GM19025 (cell line): ENCODE data around the gene NCOR1.
"Not testable (repeated sequence)": the region's sequence is repeated elsewhere in the genome, so short reads cannot be mapped to it uniquely, and the experiment has no call there.

Source experiments
- ATAC-seq: cut with Tn5 transposase; IDR thresholded peaks from one replicate; pipeline ENCODE4 v1.9.1; 2021; ENCODE audit warnings: mild to moderate bottlenecking, low read depth, moderate library complexity; ENCODE audit not compliant: unreplicated experiment

Gene NCOR1

GRCh38 chr17:16152326-16152725, 63.0 kb downstream of the NCOR1 start:
- ATAC-seq, result not testable (repeated sequence)

- ATAC-seq, result no peak
Measured at GRCh38 chr17:16150251-16150856, 65.0 kb downstream of the NCOR1 start.

GRCh38 chr17:16148596-16148995, 66.7 kb downstream of the NCOR1 start:
- no peak for ATAC-seq

GRCh38 chr17:16145319-16145890, 69.9 kb downstream of the NCOR1 start:
- not testable (repeated sequence) for ATAC-seq

DNA sequence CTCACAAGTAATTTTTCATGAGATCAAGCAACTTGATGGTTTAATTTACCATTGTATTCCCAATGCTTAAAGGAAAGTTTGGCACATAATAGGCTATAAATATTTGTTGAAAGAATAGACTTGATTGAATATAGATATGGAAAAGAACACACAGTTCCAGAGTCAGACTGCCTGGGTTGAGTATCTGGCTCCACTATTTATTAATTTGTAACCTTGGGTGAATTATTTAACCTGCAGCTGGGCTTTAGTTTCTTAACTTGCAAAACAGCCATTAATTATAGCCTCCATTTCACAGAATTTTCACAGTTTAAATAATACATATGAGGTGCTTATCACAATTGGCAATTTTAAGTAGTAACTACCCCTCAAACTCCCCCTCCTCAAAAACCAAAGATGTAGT, 73.6 kb downstream of the NCOR1 start:
- ATAC-seq, result no peak

- no peak for ATAC-seq
Measured at GRCh38 chr17:16140854-16141253, 74.5 kb downstream of the NCOR1 start.

DNA sequence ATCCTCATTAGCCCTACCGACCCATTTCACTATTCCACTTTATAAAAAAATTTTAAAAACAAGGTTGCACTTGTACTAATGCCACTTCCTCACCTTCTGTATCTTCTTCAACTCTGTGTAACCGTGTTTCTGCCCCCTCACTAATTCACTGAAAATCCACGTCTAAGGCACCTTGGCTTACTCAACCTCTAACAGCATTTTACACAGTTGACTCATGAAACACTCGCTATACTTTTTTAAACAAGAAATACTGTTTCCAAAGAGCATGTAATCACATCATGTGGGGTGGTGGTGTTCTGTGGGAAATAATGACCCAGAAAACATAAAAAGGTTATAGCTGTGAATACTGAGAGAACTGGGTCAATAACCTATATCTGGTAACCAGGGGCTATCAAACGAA, 79.9 kb downstream of the NCOR1 start:
- no peak for ATAC-seq

- ATAC-seq, result no peak
Measured at GRCh38 chr17:16131593-16131992, 83.7 kb downstream of the NCOR1 start.

GRCh38 chr17:16129441-16130205, 85.7 kb downstream of the NCOR1 start:
- no peak for ATAC-seq

DNA sequence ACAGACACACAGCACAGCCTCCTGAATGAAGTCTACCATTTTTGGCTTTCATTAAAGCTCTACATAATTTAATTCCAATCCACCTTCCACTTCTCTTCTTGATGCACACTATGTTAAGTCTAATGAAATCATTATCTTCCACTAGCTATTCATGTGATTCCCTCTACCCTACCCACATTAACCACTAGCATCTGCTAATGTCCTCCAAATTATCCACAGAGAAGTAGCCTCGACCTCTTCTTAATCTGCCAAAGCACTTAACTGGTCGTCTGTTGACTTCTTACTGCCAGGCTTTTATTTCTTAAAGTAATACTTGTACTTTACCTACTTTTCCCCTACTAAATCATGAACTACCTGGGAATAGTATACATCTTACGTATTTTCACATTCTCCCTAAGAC, 91.8 kb downstream of the NCOR1 start:
- ATAC-seq, result no peak

DNA sequence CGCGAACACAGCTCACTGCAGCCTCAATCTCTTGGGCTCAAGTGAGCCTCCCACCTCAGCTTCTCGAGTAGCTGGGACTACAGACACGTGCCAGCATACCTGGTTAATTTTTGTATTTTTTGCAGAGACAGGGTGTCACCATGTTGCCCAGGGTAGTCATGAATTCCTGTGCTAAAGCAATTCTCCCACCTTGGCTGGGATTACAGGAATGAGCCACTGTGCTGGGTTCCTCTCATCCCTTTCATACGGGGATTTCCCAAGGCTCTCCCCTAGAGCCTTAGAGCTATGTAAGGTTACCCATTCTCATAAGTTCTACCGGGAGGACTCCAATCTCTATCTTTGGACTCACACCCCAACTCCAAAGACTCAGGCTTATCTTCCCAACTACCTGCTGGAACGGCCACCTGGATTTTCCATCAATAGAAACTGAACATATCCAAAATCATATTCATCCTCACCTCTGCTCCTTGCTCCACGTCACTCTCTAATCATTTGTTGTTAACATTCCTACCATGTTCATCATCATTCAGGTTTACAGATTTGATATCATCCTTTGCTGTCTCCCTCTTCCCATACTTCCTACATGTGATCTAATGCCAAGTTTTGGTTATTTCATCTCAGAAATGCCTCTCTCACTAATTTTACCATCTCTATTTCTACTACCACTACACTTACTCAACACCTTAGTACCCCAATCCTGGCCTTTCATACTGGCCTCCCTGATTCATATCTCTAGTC, 92.5 kb downstream of the NCOR1 start:
- ATAC-seq, result no peak

DNA sequence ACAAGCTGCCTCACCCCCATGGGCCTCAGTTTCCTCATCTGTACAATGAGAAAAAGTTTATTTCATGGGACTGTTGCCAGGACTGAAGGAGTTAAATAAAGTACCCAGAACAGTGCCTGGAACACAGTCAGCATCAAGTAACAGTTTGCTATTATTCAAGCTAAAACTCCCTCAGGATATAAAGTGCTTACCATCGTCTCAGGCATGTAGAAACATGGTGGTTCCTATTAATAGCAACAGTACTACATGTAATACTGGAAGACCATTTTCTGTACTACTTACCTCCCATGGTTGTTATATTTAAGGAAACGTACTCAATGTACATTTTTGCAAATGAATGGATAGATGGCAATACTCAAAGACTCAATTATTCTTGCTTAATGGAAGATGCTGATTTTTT, 93.4 kb downstream of the NCOR1 start:
- ATAC-seq, result no peak

GRCh38 chr17:16120937-16121336, 94.4 kb downstream of the NCOR1 start:
- ATAC-seq, result no peak

GRCh38 chr17:16117149-16117548, 98.2 kb downstream of the NCOR1 start:
- no peak for ATAC-seq

DNA sequence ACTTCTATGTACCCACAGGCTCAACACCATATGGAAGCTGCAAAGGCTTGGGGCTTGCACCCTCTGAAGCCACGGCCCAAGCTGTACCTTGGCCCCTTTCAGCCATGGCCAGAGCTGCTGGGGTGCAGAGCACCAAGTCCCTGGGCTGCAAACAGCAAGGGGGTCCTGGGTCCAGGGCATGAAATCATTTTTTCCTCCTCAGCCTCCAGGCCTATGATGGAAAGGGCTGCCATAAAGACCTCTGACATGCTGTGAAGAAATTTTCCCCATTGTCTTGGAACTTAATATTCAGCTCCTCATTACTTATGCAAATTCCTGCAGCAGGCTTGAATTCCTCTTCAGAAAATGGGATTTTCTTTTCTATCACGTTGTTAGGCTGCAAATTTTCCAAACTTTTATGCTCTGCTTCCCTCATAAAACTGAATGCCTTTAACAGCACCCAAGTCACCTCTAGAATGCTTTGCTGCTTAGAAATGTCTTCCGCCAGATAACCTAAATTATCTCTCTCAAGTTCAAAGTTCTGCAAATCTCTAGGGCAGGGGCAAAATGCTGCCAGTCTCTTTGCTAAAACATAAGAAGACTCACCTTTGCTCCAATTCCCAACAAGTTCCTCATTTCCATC, 100.1 kb downstream of the NCOR1 start:
- not testable (repeated sequence) for ATAC-seq

GRCh38 chr17:16108871-16109270, 106.5 kb downstream of the NCOR1 start:
- ATAC-seq, result no peak

GRCh38 chr17:16108386-16108785, 106.9 kb downstream of the NCOR1 start:
- ATAC-seq, result no peak

GRCh38 chr17:16107165-16107770, 108.1 kb downstream of the NCOR1 start:
- ATAC-seq, result no peak

GRCh38 chr17:16106161-16106891, 109.0 kb downstream of the NCOR1 start:
- no peak for ATAC-seq

- no peak for ATAC-seq
Measured at GRCh38 chr17:16104189-16104588, 111.1 kb downstream of the NCOR1 start.
